Vagina (tissue), 2 donors: ENCODE data around the gene PTGDS.

Source experiments
- CTCF ChIP-seq, 3 experiments: fragments of 450-650 bp in 2 of 3; fragments of 200-600 bp in 1 of 3; sonication (generic) in 1 of 3; IDR thresholded peaks; one replicate each; pipeline ENCODE4 v1.5.1; 2017 to 2019; ENCODE audit warnings: antibody characterized with exemption in 3 of 3, mild to moderate bottlenecking in 2 of 3, moderate library complexity in 2 of 3
- POLR2A ChIP-seq, 2 donors: fragments of 450-650 bp; IDR thresholded peaks; one replicate each; pipeline ENCODE4 v1.6.1; 2017; ENCODE audit warnings: antibody characterized with exemption in 2 of 2, mild to moderate bottlenecking in 2 of 2, moderate library complexity in 2 of 2
- POLR2AphosphoS5 ChIP-seq, 2 donors: sonication (generic); formaldehyde crosslinking; IDR thresholded peaks; one replicate each; pipeline ENCODE4 v1.9.0; 2017; ENCODE audit warnings: antibody characterized with exemption in 2 of 2, mild to moderate bottlenecking in 2 of 2, low read depth in 1 of 2; ENCODE audit not compliant: insufficient read depth in 1 of 2

DNA sequence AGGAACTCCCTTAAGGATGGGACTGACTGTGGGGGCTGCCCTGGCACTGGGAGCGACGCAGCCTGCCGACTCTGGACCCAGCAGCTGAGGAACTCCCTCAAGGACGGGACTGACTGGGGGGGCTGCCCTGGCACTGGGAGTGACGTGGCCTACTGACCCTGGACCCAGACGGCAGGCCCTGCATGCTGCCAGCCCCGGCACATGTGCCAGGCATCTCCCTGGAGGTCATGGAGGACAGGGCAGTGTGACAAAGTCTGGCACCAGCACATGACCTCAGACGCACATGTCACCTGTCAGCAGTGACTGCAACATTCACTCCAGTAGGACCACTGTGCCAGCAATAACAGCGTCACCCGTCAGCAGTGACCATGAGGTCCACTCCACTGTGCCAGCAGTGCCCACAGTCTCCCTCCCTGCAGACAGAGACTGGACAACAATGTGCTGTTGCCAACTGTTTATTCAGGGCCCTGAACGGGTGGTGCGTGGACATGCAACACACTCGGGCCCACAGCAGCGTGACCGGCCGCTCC, 37.2 kb upstream of the PTGDS start:
- TF ChIP-seq POLR2A (IDR thresholded peaks at IDR 0.05): no peak
- no peak for TF ChIP-seq CTCF (IDR thresholded peaks at IDR 0.05)
- TF ChIP-seq POLR2AphosphoS5 (IDR thresholded peaks at IDR 0.05; ENCODE audit: insufficient read depth in 1 of 2, low read depth in 1 of 2): no peak
